ENCODE results near the gene NCOA5.
A peak's percentile ranks its signal among the peaks of the same experiment; 100 is the strongest.

Gene NCOA5

GRCh38 chr20:46027245-46027853 is 62.4 kb downstream of the NCOA5 start:
- Histone ChIP-seq H3K4me1 (ENCODE audit: control insufficient read depth, insufficient read depth, low read length) (no peaks in the 10 kb centered on the region), H3K4me3 (ENCODE audit: low read depth, low read length) (no peak overlapping the region), H3K9me3 (ENCODE audit: control insufficient read depth, insufficient read depth, low read depth, low read length) (no peaks in the 10 kb centered on the region), H3K27ac (ENCODE audit: extremely low read depth, low read depth, low read length) (no peak overlapping the region), H3K36me3 (ENCODE audit: control insufficient read depth in 2 of 2, insufficient read depth in 1 of 2, low read length in 2 of 2) (no peaks in the 10 kb centered on the region)
- ChIA-PET POLR2A (no interaction called here), CTCF (interaction anchor here (0.7 to 6.1 kb wide), 3 partner anchors 11 to 122 kb away, joined by 3 to 43 read pairs (median 3); no protein-coding TSS in a partner anchor)
- TF ChIP-seq REST (tag by site-specific recombination; IDR thresholded peaks at IDR 0.05) (peak; percentile 96), ZNF777 (tag by site-specific recombination; IDR thresholded peaks at IDR 0.05; ENCODE audit: borderline replicate concordance) (no peak)

GRCh38 chr20:46025376-46025783 is 64.4 kb downstream of the NCOA5 start:
- no peaks in the 10 kb centered on the region for H3K9me3 ChIP-seq (ENCODE audit: control insufficient read depth, insufficient read depth, low read depth, low read length)
- POLR2A ChIA-PET: no interaction called here
- H3K27ac ChIP-seq (ENCODE audit: extremely low read depth, low read depth, low read length): no peak overlapping the region
- no peak overlapping the region for H3K4me3 ChIP-seq (ENCODE audit: low read depth, low read length)
- CTCF ChIA-PET: interaction anchor here (0.7 to 6.1 kb wide), 2 partner anchors 11 to 514 kb away, joined by 3 to 43 read pairs; no protein-coding TSS in a partner anchor
- no peaks in the 10 kb centered on the region for H3K36me3 ChIP-seq (ENCODE audit: control insufficient read depth in 2 of 2, insufficient read depth in 1 of 2, low read length in 2 of 2)
- TF ChIP-seq ZNF341 (tag by site-specific recombination; IDR thresholded peaks at IDR 0.05; ENCODE audit: low read depth): peak; percentile 61
- TF ChIP-seq ZNF521 (tag by site-specific recombination; IDR thresholded peaks at IDR 0.05): no peak
- no peaks in the 10 kb centered on the region for H3K4me1 ChIP-seq (ENCODE audit: control insufficient read depth, insufficient read depth, low read length)

- Histone ChIP-seq H3K36me3 (ENCODE audit: control insufficient read depth in 2 of 2, insufficient read depth in 1 of 2, low read length in 2 of 2) (no peaks in the 10 kb centered on the region), H3K4me3 (ENCODE audit: low read depth, low read length) (no peak overlapping the region), H3K9me3 (ENCODE audit: control insufficient read depth, insufficient read depth, low read depth, low read length) (no peaks in the 10 kb centered on the region), H3K4me1 (ENCODE audit: control insufficient read depth, insufficient read depth, low read length) (no peaks in the 10 kb centered on the region), H3K27ac (ENCODE audit: extremely low read depth, low read depth, low read length) (no peak overlapping the region)
- ChIA-PET POLR2A (no interaction called here), CTCF (interaction anchor here (0.6 to 6.1 kb wide), 10 partner anchors 8 to 401 kb away, joined by 3 to 43 read pairs (median 4); no protein-coding TSS in a partner anchor)
- TF ChIP-seq ZEB2 (tag by site-specific recombination; IDR thresholded peaks at IDR 0.05): no peak
- no peak for TF ChIP-seq SETDB1 (IDR thresholded peaks at IDR 0.05; ENCODE audit: insufficient read length, low read length)
- TF ChIP-seq ZBTB44 (tag by site-specific recombination; IDR thresholded peaks at IDR 0.05): no peak
- TF ChIP-seq ZNF677 (tag by site-specific recombination; IDR thresholded peaks at IDR 0.05): no peak
- no peak for TF ChIP-seq ZSCAN23 (tag by site-specific recombination; IDR thresholded peaks at IDR 0.05)
- no peak for TF ChIP-seq ZBTB20 (tag by site-specific recombination; IDR thresholded peaks at IDR 0.05)
- no peak for TF ChIP-seq KLF7 (tag by site-specific recombination; IDR thresholded peaks at IDR 0.05; ENCODE audit: borderline replicate concordance)
- no peak for TF ChIP-seq ZNF580 (tag by site-specific recombination; IDR thresholded peaks at IDR 0.05)
- no peak for TF ChIP-seq ZFP37 (tag by site-specific recombination; IDR thresholded peaks at IDR 0.05)
- TF ChIP-seq ZNF433 (tag by site-specific recombination; IDR thresholded peaks at IDR 0.05; ENCODE audit: low read depth): no peak
- TF ChIP-seq ZNF561 (tag by site-specific recombination; IDR thresholded peaks at IDR 0.05; ENCODE audit: borderline replicate concordance): no peak
- TF ChIP-seq MZF1 (tag by site-specific recombination; IDR thresholded peaks at IDR 0.05; ENCODE audit: borderline replicate concordance): no peak
- no peak for TF ChIP-seq ZNF146 (tag by site-specific recombination; IDR thresholded peaks at IDR 0.05)
- TF ChIP-seq PRDM6 (tag by site-specific recombination; IDR thresholded peaks at IDR 0.05): no peak
- TF ChIP-seq EGR2 (tag by site-specific recombination; IDR thresholded peaks at IDR 0.05; ENCODE audit: low read depth): peak; percentile 79
- no peak for TF ChIP-seq ZNF48 (tag by site-specific recombination; IDR thresholded peaks at IDR 0.05)
- peak; percentile 70 for TF ChIP-seq ZFHX2 (tag by site-specific recombination; conservative IDR thresholded peaks at IDR 0.05)
- TF ChIP-seq KLF17 (tag by site-specific recombination; IDR thresholded peaks at IDR 0.05): peak; percentile 73; the same call in 1 of the 2 replicates
- TF ChIP-seq ZNF670 (tag by site-specific recombination; IDR thresholded peaks at IDR 0.05; ENCODE audit: low read depth): no peak
- no peak for TF ChIP-seq ZNF324 (tag by site-specific recombination; IDR thresholded peaks at IDR 0.05)
Observed at GRCh38 chr20:46023999-46024398, 65.8 kb downstream of the NCOA5 start.

Measured in HEK293 (cell line).